HG02840 (cell line): ENCODE measurements around the gene SORCS2.

Source experiments
- ATAC-seq: cut with Tn5 transposase; IDR thresholded peaks from one replicate; pipeline ENCODE4 v1.9.1; 2021; ENCODE audit warnings: mild to moderate bottlenecking, moderate library complexity, moderate number of reproducible peaks; ENCODE audit not compliant: unreplicated experiment, low FRiP score

SORCS2 gene

GRCh38 chr4:7260569-7260968, 68.2 kb downstream of the SORCS2 start:
- no peak for ATAC-seq

GRCh38 chr4:7261087-7261486, 68.7 kb downstream of the SORCS2 start:
- ATAC-seq: no peak

GRCh38 chr4:7261536-7261935, 69.2 kb downstream of the SORCS2 start:
- no peak for ATAC-seq

- ATAC-seq: no peak
These were observed 69.8 kb downstream of the SORCS2 start for GRCh38 chr4:7262134-7262533.

GRCh38 chr4:7263166-7263565, 70.8 kb downstream of the SORCS2 start:
- ATAC-seq: no peak

- ATAC-seq: no peak
These were observed 72.4 kb downstream of the SORCS2 start for GRCh38 chr4:7264694-7265093.

- no peak for ATAC-seq
These were observed 74.4 kb downstream of the SORCS2 start for GRCh38 chr4:7266525-7267292.

- no peak for ATAC-seq
These were observed 75.5 kb downstream of the SORCS2 start for GRCh38 chr4:7267829-7268228.

GRCh38 chr4:7268941-7269340, 76.6 kb downstream of the SORCS2 start:
- no peak for ATAC-seq

- ATAC-seq: no peak
These were observed 77.8 kb downstream of the SORCS2 start for GRCh38 chr4:7270121-7270520.

- no peak for ATAC-seq
These were observed 80.1 kb downstream of the SORCS2 start for GRCh38 chr4:7272404-7272803.

- ATAC-seq: no peak
These were observed 81.5 kb downstream of the SORCS2 start for GRCh38 chr4:7273738-7274297.

GRCh38 chr4:7275067-7275466, 82.7 kb downstream of the SORCS2 start:
- no peak for ATAC-seq

- ATAC-seq: no peak
These were observed 83.3 kb downstream of the SORCS2 start for GRCh38 chr4:7275490-7276154.

GRCh38 chr4:7276515-7276914, 84.2 kb downstream of the SORCS2 start:
- ATAC-seq: no peak

GRCh38 chr4:7278071-7278765, 85.9 kb downstream of the SORCS2 start:
- no peak for ATAC-seq

- no peak for ATAC-seq
These were observed 86.6 kb downstream of the SORCS2 start for GRCh38 chr4:7278981-7279380.

GRCh38 chr4:7279902-7280301, 87.6 kb downstream of the SORCS2 start:
- no peak for ATAC-seq

GRCh38 chr4:7280926-7281690, 88.8 kb downstream of the SORCS2 start:
- ATAC-seq: no peak
